HG03342 (cell line): ENCODE data around the gene FOXC1.

Source experiments
- ATAC-seq: cut with Tn5 transposase; IDR thresholded peaks from one replicate; pipeline ENCODE4 v1.9.1; 2021; ENCODE audit warnings: mild to moderate bottlenecking, moderate library complexity; ENCODE audit not compliant: unreplicated experiment

The FOXC1 gene

GRCh38 chr6:1640476-1640875 is 30.8 kb downstream of the FOXC1 start:
- no peak for ATAC-seq

DNA sequence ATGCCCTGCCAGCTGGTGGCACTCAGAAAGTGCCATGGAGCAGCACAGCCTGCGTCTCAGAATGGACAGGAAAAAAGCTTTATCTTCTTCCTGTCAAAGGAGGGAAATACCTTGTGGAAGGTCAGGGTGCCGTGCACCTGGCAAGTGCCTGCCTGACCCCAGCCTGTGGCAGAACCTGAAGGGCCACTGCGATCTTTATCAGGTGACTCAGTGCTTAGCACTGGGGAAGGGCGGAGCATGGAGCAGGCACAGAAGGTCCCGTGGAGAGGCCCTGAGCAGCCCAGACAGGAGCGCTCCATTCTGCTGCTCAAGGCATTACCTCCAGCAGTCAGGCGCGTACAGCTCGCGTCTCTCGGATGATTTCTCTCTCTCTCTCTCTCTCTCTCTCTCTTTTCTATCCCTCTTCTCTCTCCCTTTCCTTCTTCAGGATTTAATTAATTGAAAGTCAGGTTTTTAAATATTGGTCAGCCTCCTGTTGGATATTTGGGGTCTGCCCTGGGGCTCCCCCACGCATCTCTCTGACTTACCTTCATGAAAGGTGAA is 31.7 kb downstream of the FOXC1 start:
- ATAC-seq: no peak

DNA sequence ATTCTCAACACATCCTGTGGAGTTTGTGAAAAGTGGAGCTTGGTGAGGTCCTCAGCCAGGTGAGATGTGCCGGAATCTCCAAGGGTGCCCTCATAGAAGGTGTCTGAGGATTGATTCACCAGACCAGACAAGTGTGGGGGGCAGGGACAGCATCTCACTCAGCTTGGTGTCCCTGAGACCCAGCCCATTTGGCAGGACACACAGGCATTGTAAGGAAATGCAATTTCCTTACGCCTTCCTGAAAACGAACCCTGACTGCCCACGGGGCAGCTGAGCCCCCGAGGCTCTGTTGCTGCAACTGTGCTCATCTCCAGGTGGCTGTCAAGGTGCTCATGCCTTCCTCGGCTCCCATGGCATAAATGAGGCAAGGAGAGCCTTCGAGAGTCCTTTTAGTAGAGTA is 33.4 kb downstream of the FOXC1 start:
- ATAC-seq: no peak

DNA sequence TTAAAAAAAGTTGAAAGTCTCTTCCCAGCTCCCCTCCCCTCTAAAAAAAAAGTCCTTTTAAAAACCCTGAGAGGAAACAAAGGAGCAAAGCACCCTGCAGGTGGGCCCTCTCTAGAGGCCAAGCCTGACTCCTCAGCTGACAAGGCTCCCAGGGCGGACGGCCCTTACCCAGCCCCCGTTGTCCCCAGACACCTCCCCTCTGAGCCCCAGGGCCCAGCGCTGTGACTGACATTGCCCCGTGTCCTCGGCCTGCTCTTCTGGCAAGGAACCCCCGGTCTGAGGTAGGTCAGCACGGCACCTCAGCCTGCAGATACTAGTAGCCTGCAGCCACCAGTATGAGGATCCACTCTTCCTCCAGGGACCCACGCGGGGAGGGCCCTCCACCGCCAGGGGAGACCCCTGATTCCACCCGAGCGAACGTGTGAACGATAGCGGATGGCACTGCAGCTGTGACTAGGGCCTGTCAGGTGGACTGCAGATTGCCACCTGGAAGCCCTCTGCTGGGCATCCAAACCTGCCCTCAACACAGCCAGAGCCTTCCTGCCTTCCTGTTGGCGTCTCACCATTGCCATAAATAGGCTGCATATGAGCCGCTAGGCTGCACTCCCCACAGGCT is 34.2 kb downstream of the FOXC1 start:
- ATAC-seq: no peak

- no peak for ATAC-seq
Measured at GRCh38 chr6:1644516-1645060, 34.9 kb downstream of the FOXC1 start.

DNA sequence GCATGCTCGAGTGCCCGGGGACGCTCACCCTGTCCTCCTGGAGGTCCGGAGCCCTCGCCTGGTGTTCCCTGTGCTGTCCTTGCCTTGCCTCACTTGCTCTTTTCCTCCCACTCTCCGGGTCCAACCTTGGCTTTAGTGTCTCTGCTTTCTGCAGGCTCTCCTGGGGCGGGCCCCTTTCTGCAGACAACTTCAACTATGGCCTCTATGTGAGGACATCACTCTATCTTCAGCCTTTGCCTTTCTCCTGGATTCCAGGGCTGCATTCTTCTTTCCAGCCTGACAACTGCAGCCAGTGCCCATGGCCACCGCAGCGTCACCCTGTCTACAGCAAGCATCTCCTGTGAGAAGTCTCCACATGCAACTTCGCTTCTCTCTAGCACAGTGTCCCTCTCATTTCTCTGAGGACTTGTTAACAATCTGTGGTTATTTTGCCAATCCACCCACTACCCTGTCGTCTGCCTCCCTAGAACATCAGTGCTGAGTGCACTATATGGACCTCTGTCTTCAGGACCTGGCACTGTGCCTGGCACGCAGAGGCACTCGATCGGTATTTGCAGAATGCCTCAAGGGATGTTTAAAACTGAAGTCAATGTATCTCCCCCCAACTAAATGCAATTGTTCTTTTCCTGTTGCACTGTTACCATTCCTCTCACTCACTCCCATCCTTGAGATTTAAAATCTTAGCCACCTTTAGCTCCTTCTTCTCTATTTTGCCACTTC is 35.9 kb downstream of the FOXC1 start:
- ATAC-seq: no peak

GRCh38 chr6:1651362-1651761 is 41.6 kb downstream of the FOXC1 start:
- ATAC-seq: no peak

DNA sequence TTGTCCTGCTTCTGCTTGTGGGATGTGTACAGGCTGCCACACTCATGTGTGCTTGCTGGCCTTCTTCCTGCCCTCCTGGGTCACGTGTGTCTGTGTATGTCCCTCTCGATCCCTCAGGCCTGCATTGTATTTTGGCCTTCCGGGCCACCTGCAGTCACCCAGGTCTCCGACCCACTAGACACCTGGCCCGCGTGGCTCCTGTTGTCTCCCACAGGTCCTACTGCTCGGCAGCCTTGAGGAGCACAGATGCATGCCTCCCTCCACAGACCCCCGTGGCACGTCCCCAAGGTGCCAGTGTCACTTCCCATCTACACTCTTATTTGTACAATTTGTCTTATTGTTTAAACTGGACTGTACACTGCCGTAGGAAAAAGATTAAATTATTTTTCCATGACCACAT is 43.1 kb downstream of the FOXC1 start:
- no peak for ATAC-seq

GRCh38 chr6:1654054-1654453 is 44.3 kb downstream of the FOXC1 start:
- no peak for ATAC-seq

GRCh38 chr6:1657116-1657770 is 47.5 kb downstream of the FOXC1 start:
- no peak for ATAC-seq

GRCh38 chr6:1657771-1658165 is 48.1 kb downstream of the FOXC1 start:
- ATAC-seq: no peak

- no peak for ATAC-seq
Measured at GRCh38 chr6:1658212-1659005, 48.7 kb downstream of the FOXC1 start.

GRCh38 chr6:1659816-1660215 is 50.1 kb downstream of the FOXC1 start:
- no peak for ATAC-seq

- no peak for ATAC-seq
Measured at GRCh38 chr6:1662534-1662933, 52.8 kb downstream of the FOXC1 start.
